Type B pancreatic cell (in vitro differentiated cells): Measurements from ENCODE around the gene LGALS7. TPM values are rescaled to one million over a fixed set of nuclear protein-coding genes. Genes with fewer than 3 reads are reported as not detected.
"Not testable (repeated sequence)": the region's sequence is repeated elsewhere in the genome, so short reads cannot be mapped to it uniquely, and the experiment has no call there.

Source experiments
- DNase-seq: peaks from one replicate; pipeline ENCODE4 v3.0.0; 2021; ENCODE audit warnings: mixed read lengths; ENCODE audit not compliant: unreplicated experiment; ENCODE audit errors: extremely low spot score
- H3K27ac Mint-ChIP-seq: 2 replicates; pipeline ENCODE4 v1.8.0; 2021; ENCODE audit warnings: mild to moderate bottlenecking, mixed read lengths
- H3K27me3 Mint-ChIP-seq: 2 replicates; pipeline ENCODE4 v1.8.0; 2021; ENCODE audit warnings: mixed read lengths
- H3K36me3 Mint-ChIP-seq: 2 replicates; pipeline ENCODE4 v1.8.0; 2021; ENCODE audit warnings: mixed read lengths
- H3K4me1 Mint-ChIP-seq: one replicate; pipeline ENCODE4 v1.8.0; 2021; ENCODE audit warnings: mixed read lengths; ENCODE audit not compliant: unreplicated experiment
- H3K4me3 Mint-ChIP-seq: 2 replicates; pipeline ENCODE4 v1.8.0; 2021; ENCODE audit warnings: mild to moderate bottlenecking, mixed read lengths
- H3K9me3 Mint-ChIP-seq: 2 replicates; pipeline ENCODE4 v1.8.0; 2021; ENCODE audit warnings: mixed read lengths
- CTCF ChIP-seq: fragments of 200-600 bp; sonication (generic); conservative IDR thresholded peaks from 2 replicates; pipeline ENCODE4 v1.5.0; 2021; ENCODE audit warnings: antibody characterized with exemption, mild to moderate bottlenecking
- total RNA-seq: library from RNA; stranded (reverse); gene quantifications from 2 replicates; pipeline ENCODE4 v1.2.1, GENCODE V29; 2021; ENCODE audit warnings: low replicate concordance

LGALS7 gene
- total RNA-seq, 1 donor from 2014 or later = 1.8 TPM

GRCh38 chr19:38815059-38816001, 42.0 kb upstream of the LGALS7 start:
- no peak for TF ChIP-seq CTCF
- DNase-seq = no peak
- Mint-ChIP-seq H3K27me3 (no peaks in the 10 kb centered on the region), H3K4me1 (peaks cover 7% of the 10 kb centered on the region), H3K36me3 (peaks cover 12% of the 10 kb centered on the region), H3K9me3 (no peaks in the 10 kb centered on the region), H3K4me3 (no peak overlapping the region), H3K27ac (peak overlapping the region; percentile 24)

DNA sequence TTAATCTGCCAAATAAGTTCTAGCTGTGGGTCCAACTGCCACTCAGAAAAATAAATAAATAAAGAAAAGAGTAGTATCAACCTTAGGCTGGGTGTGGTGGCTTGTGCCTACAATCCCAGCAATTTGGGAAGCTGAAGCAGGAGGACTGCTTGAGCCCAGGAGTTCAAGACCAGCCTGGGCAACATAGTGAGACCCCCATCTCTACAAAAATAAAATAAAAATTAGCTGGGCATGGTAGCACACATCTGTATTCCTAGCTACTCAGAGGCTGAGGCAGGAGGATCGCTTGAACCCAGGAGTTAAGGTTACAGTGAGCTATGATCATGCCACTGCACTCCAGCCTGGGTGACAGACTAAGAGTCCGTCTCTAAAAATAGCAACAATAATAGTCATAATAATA, 40.6 kb upstream of the LGALS7 start:
- not testable (repeated sequence) for DNase-seq, H3K27me3 Mint-ChIP-seq, H3K4me1 Mint-ChIP-seq, H3K27ac Mint-ChIP-seq, H3K36me3 Mint-ChIP-seq, H3K4me3 Mint-ChIP-seq, H3K9me3 Mint-ChIP-seq

- no peaks in the 10 kb centered on the region for H3K9me3 Mint-ChIP-seq
- TF ChIP-seq CTCF = no peak
- H3K36me3 Mint-ChIP-seq = peaks cover 5% of the 10 kb centered on the region
- no peaks in the 10 kb centered on the region for H3K4me1 Mint-ChIP-seq
- no peak overlapping the region for H3K4me3 Mint-ChIP-seq
- no peaks in the 10 kb centered on the region for H3K27me3 Mint-ChIP-seq
- DNase-seq = no peak
- H3K27ac Mint-ChIP-seq = peak overlapping the region; percentile 39
Measured at GRCh38 chr19:38813323-38813722, 40.0 kb upstream of the LGALS7 start.

- Mint-ChIP-seq H3K9me3 (no peaks in the 10 kb centered on the region), H3K27me3 (no peaks in the 10 kb centered on the region), H3K4me1 (no peaks in the 10 kb centered on the region), H3K4me3 (no peak within 1 kb of the TSS), H3K27ac (peak within 1 kb of the TSS; percentile 39), H3K36me3 (peaks cover 5% of the 10 kb centered on the region)
- no peak for TF ChIP-seq CTCF
- no peak for DNase-seq
Measured at GRCh38 chr19:38812841-38813320, 39.6 kb upstream of the LGALS7 start, which contains the start of gene LGALS4. Gene LGALS4, minus strand, starts transcription at chr19:38812945. Its CDS starts 59 bp downstream, at chr19:38812886.

GRCh38 chr19:38812009-38812840, 38.9 kb upstream of the LGALS7 start:
- H3K4me3 Mint-ChIP-seq = no peak overlapping the region
- TF ChIP-seq CTCF = no peak
- DNase-seq = no peak
- H3K36me3 Mint-ChIP-seq = peaks cover 5% of the 10 kb centered on the region
- no peaks in the 10 kb centered on the region for H3K27me3 Mint-ChIP-seq
- H3K27ac Mint-ChIP-seq = peak overlapping the region; percentile 39
- no peaks in the 10 kb centered on the region for H3K9me3 Mint-ChIP-seq
- peaks cover 6% of the 10 kb centered on the region for H3K4me1 Mint-ChIP-seq
